Measurements from ENCODE around the gene MPO. TPM values are rescaled to one million over a fixed set of nuclear protein-coding genes. Genes with fewer than 3 reads are reported as not detected.

The MPO gene
- total and polyA plus RNA-seq, 2 donors (not counting 3 experiments of a cell fraction or from before 2014, with no cell fraction given): not detected

- H3K4me2 ChIP-seq (ENCODE audit: insufficient read depth, low read length): no peak overlapping the region
- TF ChIP-seq MYC (IDR thresholded peaks at IDR 0.05; ENCODE audit: low read depth, low read length): no peak
- no peak for TF ChIP-seq MAX (IDR thresholded peaks at IDR 0.05; ENCODE audit: insufficient read depth, insufficient read length)
- TF ChIP-seq EZH2 (IDR thresholded peaks at IDR 0.05; ENCODE audit: borderline replicate concordance, low read depth, low read length, severe bottlenecking): no peak
- TF ChIP-seq POLR2AphosphoS5 (IDR thresholded peaks at IDR 0.05; ENCODE audit: insufficient read depth, low read depth, low read length): no peak
- no peak for TF ChIP-seq FOS (IDR thresholded peaks at IDR 0.05; ENCODE audit: borderline replicate concordance, insufficient read depth, low read length)
- TF ChIP-seq GATA2 (IDR thresholded peaks at IDR 0.05; ENCODE audit: insufficient read depth, insufficient read length, low read depth, low read length): no peak
- no peak for TF ChIP-seq POLR2A (IDR thresholded peaks at IDR 0.05; ENCODE audit: low read depth, low read length)
- no peaks in the 10 kb centered on the region for H3K4me1 ChIP-seq (ENCODE audit: control insufficient read depth, extremely low read depth, insufficient read depth, low read length)
- dilution Hi-C loops (cut with MboI; ENCODE audit: extremely low pct_ligation_motif_present, low sequenced_read_pairs): no loop called here
- no peak overlapping the region for H3K9ac ChIP-seq (replicated peaks; ENCODE audit: extremely low read depth, insufficient read depth, low read length)
- no peak overlapping the region for H3K27ac ChIP-seq (ENCODE audit: insufficient read depth, low read depth, low read length)
- DNase-seq (ENCODE audit: low read depth, low spot score): no peak
- no peaks in the 10 kb centered on the region for H3K79me2 ChIP-seq (ENCODE audit: control insufficient read depth, insufficient read depth, low read length)
- peaks cover 2 to 13% of the 10 kb centered on the region in 2 experiments for H3K27me3 ChIP-seq (ENCODE audit: control insufficient read depth in 2 of 2, insufficient read depth in 2 of 2, low read length in 2 of 2)
- BruUV-seq (replicated peaks): no TSS peak
- no peak overlapping the region for H3K4me3 ChIP-seq (replicated peaks in 1 of 3; ENCODE audit: insufficient read depth in 1 of 3, low read depth in 1 of 3, low read length in 3 of 3)
- H3K9me3 ChIP-seq (replicated peaks; ENCODE audit: control insufficient read depth, insufficient read depth, low read length): no peaks in the 10 kb centered on the region
- no peak for FAIRE-seq
- POLR2A ChIA-PET: no interaction called here
- H3K9me1 ChIP-seq (replicated peaks; ENCODE audit: control insufficient read depth, extremely low read depth, insufficient read depth, low read length): no peaks in the 10 kb centered on the region
- intact Hi-C loops (cut with micrococcal nuclease): no loop called here
- H4K20me1 ChIP-seq (replicated peaks; ENCODE audit: control insufficient read depth, extremely low read depth, insufficient read depth, low read length): no peaks in the 10 kb centered on the region
- CTCF ChIA-PET: interaction anchor here (0.6 to 3.0 kb wide), 4 partner anchors 10 to 1935 kb away, joined by 3 to 9 read pairs (median 4); no protein-coding TSS in a partner anchor
- H2AFZ ChIP-seq (ENCODE audit: low read depth, low read length): no peak overlapping the region
- H3K36me3 ChIP-seq (ENCODE audit: control insufficient read depth in 2 of 2, extremely low read depth in 1 of 2, insufficient read depth in 2 of 2, low read length in 2 of 2): no peaks in the 10 kb centered on the region
These were observed 16.2 kb downstream of the MPO start for GRCh38 chr17:58264407-58265103.

- DNase-seq (ENCODE audit: low read depth, low spot score) (no peak), FAIRE-seq (no peak)
- POLR2A ChIA-PET: no interaction called here
- Histone ChIP-seq H3K27me3 (ENCODE audit: control insufficient read depth in 2 of 2, insufficient read depth in 2 of 2, low read length in 2 of 2) (peaks cover 2 to 15% of the 10 kb centered on the region in 2 experiments), H3K27ac (ENCODE audit: insufficient read depth, low read depth, low read length) (no peak overlapping the region), H3K4me2 (ENCODE audit: insufficient read depth, low read length) (no peak overlapping the region), H3K4me1 (ENCODE audit: control insufficient read depth, extremely low read depth, insufficient read depth, low read length) (no peaks in the 10 kb centered on the region), H3K36me3 (ENCODE audit: control insufficient read depth in 2 of 2, extremely low read depth in 1 of 2, insufficient read depth in 2 of 2, low read length in 2 of 2) (no peaks in the 10 kb centered on the region), H2AFZ (ENCODE audit: low read depth, low read length) (no peak overlapping the region), H4K20me1 (replicated peaks; ENCODE audit: control insufficient read depth, extremely low read depth, insufficient read depth, low read length) (no peaks in the 10 kb centered on the region), H3K9me3 (replicated peaks; ENCODE audit: control insufficient read depth, insufficient read depth, low read length) (no peaks in the 10 kb centered on the region), H3K79me2 (ENCODE audit: control insufficient read depth, insufficient read depth, low read length) (no peaks in the 10 kb centered on the region), H3K4me3 (replicated peaks in 1 of 3; ENCODE audit: insufficient read depth in 1 of 3, low read depth in 1 of 3, low read length in 3 of 3) (no peak overlapping the region), H3K9ac (replicated peaks; ENCODE audit: extremely low read depth, insufficient read depth, low read length) (no peak overlapping the region), H3K9me1 (replicated peaks; ENCODE audit: control insufficient read depth, extremely low read depth, insufficient read depth, low read length) (no peaks in the 10 kb centered on the region)
- dilution Hi-C loops (cut with MboI; ENCODE audit: extremely low pct_ligation_motif_present, low sequenced_read_pairs) (no loop called here), intact Hi-C loops (cut with micrococcal nuclease) (no loop called here)
- CTCF ChIA-PET: interaction anchor here (3.0 kb wide), 1 partner anchor 14 kb away, joined by 9 read pairs; no protein-coding TSS in a partner anchor
- TF ChIP-seq POLR2A (IDR thresholded peaks at IDR 0.05; ENCODE audit: low read depth, low read length): no peak
- no peak for TF ChIP-seq GATA2 (IDR thresholded peaks at IDR 0.05; ENCODE audit: insufficient read depth, insufficient read length, low read depth, low read length)
- no peak for TF ChIP-seq POLR2AphosphoS5 (IDR thresholded peaks at IDR 0.05; ENCODE audit: insufficient read depth, low read depth, low read length)
- no peak for TF ChIP-seq CTCF (IDR thresholded peaks at IDR 0.05; ENCODE audit: extremely low read depth in 1 of 2, insufficient read depth in 1 of 2, low read depth in 1 of 2, low read length in 2 of 2)
- no peak for TF ChIP-seq JUN (IDR thresholded peaks at IDR 0.05; ENCODE audit: borderline replicate concordance, insufficient read depth, insufficient read length, low read depth)
- no peak for TF ChIP-seq FOS (IDR thresholded peaks at IDR 0.05; ENCODE audit: borderline replicate concordance, insufficient read depth, low read length)
- TF ChIP-seq MYC (IDR thresholded peaks at IDR 0.05; ENCODE audit: low read depth, low read length): no peak
- TF ChIP-seq MAX (IDR thresholded peaks at IDR 0.05; ENCODE audit: insufficient read depth, insufficient read length): no peak
- no peak for TF ChIP-seq EZH2 (IDR thresholded peaks at IDR 0.05; ENCODE audit: borderline replicate concordance, low read depth, low read length, severe bottlenecking)
- no TSS peak for BruUV-seq (replicated peaks)
These were observed 17.0 kb downstream of the MPO start for GRCh38 chr17:58263773-58264172.

Data from endothelial cell of umbilical vein (primary cell).